HG02840 (cell line): ENCODE results near the gene ALG9.

Experiments used
- ATAC-seq: cut with Tn5 transposase; IDR thresholded peaks from one replicate; pipeline ENCODE4 v1.9.1; 2021; ENCODE audit warnings: mild to moderate bottlenecking, moderate library complexity, moderate number of reproducible peaks; ENCODE audit not compliant: unreplicated experiment, low FRiP score

The ALG9 gene

GRCh38 chr11:111737444-111738210, 133.8 kb downstream of the ALG9 start:
- ATAC-seq, result no peak

GRCh38 chr11:111736621-111737443, 134.5 kb downstream of the ALG9 start:
- no peak for ATAC-seq
